A673 (cell line): ENCODE measurements around the gene RFX6. TPM values are rescaled to one million over a fixed set of nuclear protein-coding genes. Genes with fewer than 3 reads are reported as not detected.

Experiments used
- BruUV-seq: library from RNA; stranded (reverse); fragments of 400-500 nt; replicated peaks from 2 replicates; lab custom pipeline; 2021; lab: Mats Ljungman, UMichigan
- CTCF ChIA-PET: fragments of 300-600 bp; sonication (Branson Sonifier 250); formaldehyde crosslinking; loops from one replicate; lab custom pipeline; 2022; ENCODE audit warnings: antibody characterized with exemption; lab: Charles Lee
- POLR2A ChIA-PET: fragments of 300-600 bp; sonication (Branson Sonifier 250); formaldehyde crosslinking; loops from one replicate; lab custom pipeline; 2022; ENCODE audit warnings: antibody characterized with exemption; ENCODE audit not compliant: low non-redundant PET; lab: Charles Lee
- DNase-seq: peaks from one replicate; pipeline ENCODE4 v3.0.0-alpha.2; 2015; ENCODE audit warnings: low spot score
- H3K27ac ChIP-seq: fragments of 200-600 bp; sonication (generic); 2 replicates; pipeline ENCODE4 v1.5.1; 2016; ENCODE audit warnings: mixed run types, low read depth, mild to moderate bottlenecking, mixed read lengths, antibody characterized with exemption, low read length; ENCODE audit not compliant: poor library complexity, severe bottlenecking
- H3K27me3 ChIP-seq: fragments of 200-600 bp; sonication (generic); replicated peaks from 2 replicates; pipeline ENCODE4 v1.6.1; 2017; ENCODE audit warnings: mixed run types, low read depth, mild to moderate bottlenecking, mixed read lengths, antibody characterized with exemption, low read length; ENCODE audit not compliant: insufficient read depth, poor library complexity
- H3K36me3 ChIP-seq: fragments of 200-600 bp; sonication (generic); 2 replicates; pipeline ENCODE4 v1.6.1; 2016; ENCODE audit warnings: mixed run types, mild to moderate bottlenecking, mixed read lengths, antibody characterized with exemption, low read length; ENCODE audit not compliant: insufficient read depth, poor library complexity, severe bottlenecking
- H3K4me1 ChIP-seq: fragments of 200-600 bp; sonication (generic); 2 replicates; pipeline ENCODE4 v1.6.1; 2017; ENCODE audit warnings: mixed run types, mild to moderate bottlenecking, mixed read lengths, antibody characterized with exemption, low read length; ENCODE audit not compliant: insufficient read depth, poor library complexity, severe bottlenecking
- H3K4me3 ChIP-seq: fragments of 200-600 bp; sonication (generic); 2 replicates; pipeline ENCODE4 v1.5.1; 2016; ENCODE audit warnings: low read depth, mixed run types, mild to moderate bottlenecking, mixed read lengths, low read length; ENCODE audit not compliant: poor library complexity, severe bottlenecking
- H3K9me3 ChIP-seq: fragments of 200-600 bp; sonication (generic); 2 replicates; pipeline ENCODE4 v1.6.1; 2016; ENCODE audit warnings: mixed run types, low read depth, mild to moderate bottlenecking, mixed read lengths, antibody characterized with exemption, low read length; ENCODE audit not compliant: poor library complexity, severe bottlenecking
- CTCF ChIP-seq: fragments of 300-800, 200-600 bp; sonication (generic); conservative IDR thresholded peaks from 2 replicates; pipeline ENCODE4 v1.5.1; 2017; ENCODE audit warnings: low read depth, mild to moderate bottlenecking, antibody characterized with exemption, low read length, moderate library complexity, mixed read lengths
- EZH2 ChIP-seq: fragments of 200-600 bp; sonication (generic); IDR thresholded peaks from 2 replicates; pipeline ENCODE4 v1.6.1; 2017; ENCODE audit warnings: borderline replicate concordance, low read depth, mild to moderate bottlenecking, mixed read lengths, antibody characterized with exemption, low read length; ENCODE audit not compliant: poor library complexity, severe bottlenecking
- intact Hi-C: fragments of 100-400 bp; cut with micrococcal nuclease; formaldehyde crosslinking; loops from one replicate; pipeline ENCODE4 v1.10.0; 2022; ENCODE audit not compliant: unreplicated experiment
- total RNA-seq: library from RNA; stranded (reverse); gene quantifications from 2 replicates; pipeline ENCODE4 v1.2.3, GENCODE V29; 2021

Gene RFX6
- total RNA-seq, 1 experiment from 2014 or later = not detected

DNA sequence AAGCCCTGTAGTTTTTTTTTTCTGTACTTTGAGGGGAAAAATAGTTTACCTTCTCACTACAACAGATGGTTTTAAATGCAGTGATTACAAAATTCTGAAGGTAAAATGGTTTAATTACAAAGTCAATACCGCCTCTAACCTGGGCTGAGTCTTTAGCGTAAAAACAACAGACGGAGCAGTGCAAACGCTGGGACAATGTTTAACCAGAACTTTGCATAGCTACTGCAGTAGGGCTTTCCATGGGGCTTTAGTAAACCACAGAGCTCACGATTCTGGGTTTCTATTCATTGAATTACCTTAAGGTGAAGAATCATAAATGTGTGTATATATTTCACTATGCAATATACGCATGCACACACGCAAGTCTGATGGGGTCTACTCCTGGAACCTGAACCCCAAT lies 77.9 kb downstream of the RFX6 start:
- Histone ChIP-seq H3K4me1 (no peaks in the 10 kb centered on the region), H3K9me3 (no peaks in the 10 kb centered on the region), H3K27ac (no peak overlapping the region), H3K36me3 (no peaks in the 10 kb centered on the region), H3K4me3 (no peak overlapping the region), H3K27me3 (peaks cover 53% of the 10 kb centered on the region)
- intact Hi-C loops = no loop called here
- TF ChIP-seq EZH2 (no peak), CTCF (no peak)
- BruUV-seq = no TSS peak
- DNase-seq = no peak
- ChIA-PET POLR2A (no interaction called here), CTCF (no interaction called here)

- no peaks in the 10 kb centered on the region for H3K36me3 ChIP-seq
- intact Hi-C loops = no loop called here
- CTCF ChIA-PET = no interaction called here
These were observed 78.7 kb downstream of the RFX6 start for GRCh38 chr6:116955773-116956172.

DNA sequence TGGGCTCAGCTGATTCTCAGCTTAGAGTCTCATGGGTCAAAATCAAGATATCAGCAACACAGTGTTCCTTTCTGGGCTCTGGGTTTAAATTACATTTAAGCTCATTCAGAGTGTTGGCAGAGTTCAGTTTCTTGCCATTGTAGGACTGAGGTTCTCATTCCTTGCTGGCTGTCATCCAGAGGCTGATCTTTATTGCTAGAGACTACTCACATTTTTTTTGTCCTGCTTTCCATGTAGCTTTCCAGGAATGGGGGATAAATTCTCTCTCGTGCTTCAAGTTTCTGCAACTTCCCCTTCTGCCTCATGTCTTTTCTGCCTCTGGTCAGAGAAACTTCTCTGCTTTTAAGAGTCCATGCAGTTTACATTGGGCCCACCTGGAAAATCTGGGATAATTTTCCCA lies 86.9 kb downstream of the RFX6 start:
- H3K9me3 ChIP-seq = no peaks in the 10 kb centered on the region
- CTCF ChIA-PET = no interaction called here
- intact Hi-C loops = no loop called here
- no peak overlapping the region for H3K4me3 ChIP-seq
- no peak overlapping the region for H3K27ac ChIP-seq
- no peaks in the 10 kb centered on the region for H3K36me3 ChIP-seq
- POLR2A ChIA-PET = no interaction called here
- peaks cover 55% of the 10 kb centered on the region for H3K27me3 ChIP-seq
- TF ChIP-seq EZH2 (no peak), CTCF (no peak)
- no peak for DNase-seq
- H3K4me1 ChIP-seq = no peaks in the 10 kb centered on the region
- no TSS peak for BruUV-seq

More at GRCh38 chr6:116955773-116956172, 78.7 kb downstream of the RFX6 start:
- POLR2A ChIA-PET = no interaction called here
- H3K4me1 ChIP-seq = no peaks in the 10 kb centered on the region
- no peak for TF ChIP-seq EZH2
- TF ChIP-seq CTCF = no peak
- no peak for DNase-seq
- H3K9me3 ChIP-seq = no peaks in the 10 kb centered on the region
- H3K4me3 ChIP-seq = no peak overlapping the region
- BruUV-seq = no TSS peak
- H3K27me3 ChIP-seq = peaks cover 49% of the 10 kb centered on the region
- H3K27ac ChIP-seq = no peak overlapping the region
